ENCODE results near the gene ABCC1. TPM values are rescaled to one million over a fixed set of nuclear protein-coding genes. Genes with fewer than 3 reads are reported as not detected.

The ABCC1 gene
- total RNA-seq, 3 donors from 2014 or later = 13.8 to 40.0 (median 25.5) TPM

- H3K4me1 ChIP-seq (ENCODE audit: low read depth) = peaks cover 7% of the 10 kb centered on the region
- H3K4me3 ChIP-seq = no peak overlapping the region
- intact Hi-C loops (cut with DNase I, micrococcal nuclease) = no loop called here
- no peaks in the 10 kb centered on the region for H3K36me3 ChIP-seq (ENCODE audit: low read depth)
- no peak for TF ChIP-seq CTCF (IDR thresholded peaks at IDR 0.05)
- DNase-seq = no peak
- ATAC-seq = no peak
- no peaks in the 10 kb centered on the region for H3K9me3 ChIP-seq
Measured at GRCh38 chr16:15993541-15993940, 44.1 kb downstream of the ABCC1 start.

GRCh38 chr16:15993946-15994665, 44.7 kb downstream of the ABCC1 start:
- Histone ChIP-seq H3K4me3 (no peak overlapping the region), H3K9me3 (no peaks in the 10 kb centered on the region), H3K4me1 (ENCODE audit: low read depth) (peaks cover 13% of the 10 kb centered on the region), H3K36me3 (ENCODE audit: low read depth) (no peaks in the 10 kb centered on the region)
- intact Hi-C loops (cut with DNase I, micrococcal nuclease) = no loop called here
- ATAC-seq = no peak
- no peak for TF ChIP-seq CTCF (IDR thresholded peaks at IDR 0.05)
- no peak for DNase-seq

DNA sequence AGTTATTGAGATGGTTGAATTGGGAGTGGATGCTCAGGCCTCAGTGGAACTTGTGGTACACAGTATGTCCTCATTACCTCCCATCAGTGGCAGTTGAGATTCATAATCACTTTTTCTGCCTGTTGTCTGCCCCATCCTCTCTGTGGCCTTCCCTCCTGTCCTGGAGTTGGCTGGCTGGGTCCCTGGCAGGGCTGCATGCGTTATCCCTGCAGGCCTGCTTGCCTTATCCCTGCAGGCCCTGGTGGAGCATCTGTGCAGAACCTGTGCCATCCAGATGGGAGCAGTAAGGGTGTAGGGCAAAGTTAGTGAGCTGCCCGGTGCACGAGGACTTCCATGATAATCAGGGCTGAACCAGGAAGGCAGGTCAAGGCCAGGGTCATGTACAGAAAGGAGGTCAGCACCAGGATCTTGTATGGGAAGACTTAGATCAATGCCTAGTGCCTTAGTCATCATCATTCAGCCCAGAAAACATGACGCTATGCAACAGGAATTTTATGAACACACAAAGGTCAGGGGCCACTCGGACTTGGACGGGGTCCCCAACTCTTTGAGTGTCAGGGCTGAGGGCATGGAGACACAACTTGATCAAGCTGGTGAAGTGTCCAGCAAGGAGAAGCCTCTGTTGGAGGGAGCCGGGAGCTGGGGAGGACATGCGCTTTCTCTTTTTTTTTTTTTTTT, 47.2 kb downstream of the ABCC1 start:
- no peaks in the 10 kb centered on the region for H3K9me3 ChIP-seq
- peak in 1 of 3 donors; percentile 18 for DNase-seq
- H3K4me1 ChIP-seq (ENCODE audit: low read depth) = peaks cover 15% of the 10 kb centered on the region

GRCh38 chr16:16000685-16001084, 51.3 kb downstream of the ABCC1 start:
- TF ChIP-seq CTCF (IDR thresholded peaks at IDR 0.05) = no peak
- no peak overlapping the region for H3K4me3 ChIP-seq
- intact Hi-C loops (cut with DNase I, micrococcal nuclease) = no loop called here
- DNase-seq (no peak), ATAC-seq (no peak)
- peaks cover 15% of the 10 kb centered on the region for H3K4me1 ChIP-seq (ENCODE audit: low read depth)
- no peaks in the 10 kb centered on the region for H3K36me3 ChIP-seq (ENCODE audit: low read depth)
- no peaks in the 10 kb centered on the region for H3K9me3 ChIP-seq

More for the DNA sequence above, 47.2 kb downstream of the ABCC1 start:
- H3K4me3 ChIP-seq = no peak overlapping the region
- peak; percentile 10 for ATAC-seq
- H3K36me3 ChIP-seq (ENCODE audit: low read depth) = no peaks in the 10 kb centered on the region
- TF ChIP-seq CTCF (IDR thresholded peaks at IDR 0.05) = no peak
- intact Hi-C loops (cut with DNase I, micrococcal nuclease) = no loop called here

DNA sequence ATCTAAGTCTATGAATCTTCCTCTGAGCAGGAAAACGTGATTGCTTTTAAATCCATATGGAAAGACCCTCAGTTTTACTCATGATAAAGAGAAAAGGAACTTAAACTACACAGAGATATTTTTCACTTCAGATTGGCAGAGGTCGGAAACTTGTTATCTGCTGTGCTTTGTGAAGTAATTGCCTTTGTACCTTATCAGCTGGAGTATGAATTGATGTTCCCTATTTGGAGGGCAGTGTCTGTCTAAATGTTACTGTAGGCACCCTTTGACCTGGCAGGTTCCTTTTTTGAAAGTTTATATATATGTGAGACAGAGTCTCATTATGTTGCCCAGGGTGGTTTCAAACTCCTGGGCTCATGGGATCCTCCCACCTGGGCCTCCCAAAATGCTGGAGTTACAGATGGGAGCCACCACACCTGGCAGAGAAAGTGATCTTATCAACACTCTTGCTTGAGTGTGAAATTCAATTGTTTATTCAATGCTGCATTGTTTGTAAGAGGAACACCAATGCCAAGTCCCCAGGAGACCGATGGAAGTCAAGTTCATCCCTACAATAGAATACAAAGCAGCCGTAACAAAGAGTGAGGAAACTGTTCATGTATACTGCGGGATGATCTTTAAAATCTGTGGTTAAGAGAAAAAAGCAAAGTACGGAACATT, 52.3 kb downstream of the ABCC1 start:
- TF ChIP-seq CTCF (IDR thresholded peaks at IDR 0.05) = no peak
- DNase-seq (no peak), ATAC-seq (no peak)
- Histone ChIP-seq H3K4me3 (no peak overlapping the region), H3K36me3 (ENCODE audit: low read depth) (no peaks in the 10 kb centered on the region), H3K9me3 (no peaks in the 10 kb centered on the region), H3K4me1 (ENCODE audit: low read depth) (peaks cover 13% of the 10 kb centered on the region)
- intact Hi-C loops (cut with DNase I, micrococcal nuclease) = no loop called here

Measured in mucosa of descending colon (tissue), 3 donors.